K562 (cell line): ENCODE data around the gene TBC1D26. TPM values are rescaled to one million over a fixed set of nuclear protein-coding genes. Genes with fewer than 3 reads are reported as not detected.

Experiments
- ATAC-seq: fragments of 200-7000 bp; cut with Tn5 transposase; 3 replicates; pipeline ENCODE4 v1.9.1; 2020; ENCODE audit warnings: moderate library complexity
- BruUV-seq: library from RNA; stranded (reverse); fragments of 400-500 nt; replicated peaks from 2 replicates; lab custom pipeline; 2021; lab: Mats Ljungman, UMichigan
- CTCF ChIA-PET: fragments of 300-600 bp; formaldehyde crosslinking; extraction: SDS; loops from one replicate; lab custom pipeline; 2021; ENCODE audit warnings: low intra/inter-chr PET ratio; lab: Yijun Ruan, JAX
- POLR2A ChIA-PET: fragments of 300-600, 350-650 bp; sonication (Branson Sonifier 250); formaldehyde crosslinking; extraction: SDS; loops from one replicate; lab custom pipeline; 2021; ENCODE audit warnings: antibody characterized with exemption, inconsistent platforms; lab: Yijun Ruan, JAX
- DNase-seq, 4 experiments: peaks; one replicate each; pipeline versions ENCODE4 v3.0.0 to v3.0.0-alpha.2; 2011 to 2018; ENCODE audit warnings: low spot score in 3 of 4, mixed read lengths in 3 of 4; ENCODE audit errors: extremely low read depth in 1 of 4
- FAIRE-seq: peaks from 2 replicates; lab custom pipeline; 2011; peaks lifted over from hg19 to GRCh38; lab: Jason Lieb, UNC
- H2AFZ ChIP-seq: 2 replicates; pipeline ENCODE4 v1.6.0; 2011; ENCODE audit warnings: low read depth, low read length, control low read depth, inconsistent platforms
- H3K27ac ChIP-seq: fragments of 200-600 bp; 3 replicates; pipeline ENCODE4 v1.8.0; 2011; ENCODE audit warnings: low read depth, mild to moderate bottlenecking, control low read depth, inconsistent platforms, low read length, moderate library complexity, mixed read lengths; ENCODE audit errors: extremely low read depth
- H3K27me3 ChIP-seq, 2 experiments: fragments of 300-600 bp in 1 of 2; 2 replicates in 1 of 2; 3 replicates in 1 of 2; pipeline versions ENCODE4 v1.6.0 to v1.8.0; 2011; ENCODE audit warnings: inconsistent platforms in 2 of 2, low read length in 2 of 2, mild to moderate bottlenecking in 1 of 2, mixed read lengths in 1 of 2, moderate library complexity in 1 of 2; ENCODE audit not compliant: control insufficient read depth in 2 of 2, insufficient read depth in 2 of 2
- H3K36me3 ChIP-seq: fragments of 300-600 bp; 3 replicates; pipeline ENCODE4 v1.8.0; 2011; ENCODE audit warnings: mild to moderate bottlenecking, low read length, inconsistent platforms; ENCODE audit not compliant: control insufficient read depth, insufficient read depth
- H3K4me1 ChIP-seq, 2 experiments: fragments of 200-600 bp in 1 of 2; replicated peaks in 1 of 2; 2 replicates in 1 of 2; 3 replicates in 1 of 2; pipeline versions ENCODE4 v1.5.1 to v1.8.0; 2011; ENCODE audit warnings: inconsistent platforms in 2 of 2, low read length in 2 of 2, mild to moderate bottlenecking in 1 of 2, mixed read lengths in 1 of 2, moderate library complexity in 1 of 2; ENCODE audit not compliant: control insufficient read depth in 2 of 2, insufficient read depth in 2 of 2
- H3K4me2 ChIP-seq: 2 replicates; pipeline ENCODE4 v1.6.1; 2011; ENCODE audit warnings: low read length, control low read depth, inconsistent platforms, mixed read lengths; ENCODE audit not compliant: insufficient read depth
- H3K4me3 ChIP-seq: fragments of 200-600 bp; sonication (generic), shearing (Covaris generic); 2 replicates; pipeline ENCODE4 v1.5.1; 2016; ENCODE audit warnings: control low read depth, inconsistent platforms
- H3K79me2 ChIP-seq: fragments of 200-600 bp; 3 replicates; pipeline ENCODE4 v1.8.0; 2011; ENCODE audit warnings: low read length, inconsistent platforms; ENCODE audit not compliant: control insufficient read depth, insufficient read depth
- H3K9ac ChIP-seq, 2 experiments: 2 replicates each; pipeline versions ENCODE4 v1.6.0 to v1.6.1; 2011; ENCODE audit warnings: low read depth in 2 of 2, low read length in 2 of 2, control low read depth in 1 of 2, inconsistent platforms in 1 of 2, mild to moderate bottlenecking in 1 of 2, mixed read lengths in 1 of 2; ENCODE audit not compliant: insufficient read depth in 1 of 2
- H3K9me1 ChIP-seq: one replicate; pipeline ENCODE4 v1.6.0; 2011; ENCODE audit warnings: inconsistent platforms, mild to moderate bottlenecking, low read length, moderate library complexity; ENCODE audit not compliant: control insufficient read depth, insufficient read depth
- H3K9me3 ChIP-seq: replicated peaks from 2 replicates; pipeline ENCODE4 v1.5.1; 2011; ENCODE audit warnings: low read depth, low read length, inconsistent platforms; ENCODE audit not compliant: control insufficient read depth, insufficient read depth
- H4K20me1 ChIP-seq: replicated peaks from 2 replicates; pipeline ENCODE4 v1.6.1; 2011; ENCODE audit warnings: low read length, inconsistent platforms, mixed read lengths; ENCODE audit not compliant: control insufficient read depth, insufficient read depth
- ELF4 ChIP-seq: fragments of 450-650 bp; formaldehyde crosslinking; IDR thresholded peaks from 2 replicates; pipeline ENCODE4 v1.4.0; 2022; ENCODE audit warnings: missing genetic modification characterization
- GTF2E2 ChIP-seq: fragments of 200-800 bp; sonication (Bioruptor generic); IDR thresholded peaks from 2 replicates; pipeline ENCODE4 v1.6.1; 2016; ENCODE audit warnings: missing genetic modification characterization, missing compliant biosample characterization
- GTF2F1 ChIP-seq: IDR thresholded peaks from 2 replicates; pipeline ENCODE4 v1.6.1; 2011; ENCODE audit warnings: low read depth, low read length, improper control_type of control experiment
- MEF2D ChIP-seq: conservative IDR thresholded peaks from 2 replicates; pipeline ENCODE4 v1.6.1; 2016; ENCODE audit warnings: low read depth, missing genetic modification characterization, missing compliant biosample characterization
- NONO ChIP-seq, 2 experiments: fragments of 200-400 bp in 1 of 2; fragments of 450-650 bp in 1 of 2; formaldehyde crosslinking in 1 of 2; IDR thresholded peaks; 2 replicates each; pipeline ENCODE4 v1.6.1; 2017; ENCODE audit warnings: low read depth in 2 of 2, mild to moderate bottlenecking in 2 of 2, moderate library complexity in 2 of 2, low read length in 1 of 2
- ZBTB2 ChIP-seq: fragments of 450-650 bp; IDR thresholded peaks from 2 replicates; pipeline ENCODE4 v1.6.1; 2016; ENCODE audit warnings: antibody characterized with exemption
- ZNF408 ChIP-seq: fragments of 250-450 bp; sonication (Bioruptor Pico); IDR thresholded peaks from 2 replicates; pipeline ENCODE4 v1.4.0; 2020; ENCODE audit warnings: low read depth, mild to moderate bottlenecking, moderate library complexity
- WGBS: fragments of 100-300 bp; shearing (Covaris generic); methylation state at CpG from one replicate; pipeline ENCODE4 v1.1.6; 2016; ENCODE audit warnings: low coverage, mixed read lengths; ENCODE audit not compliant: insufficient coverage; ENCODE audit errors: missing lambda C conversion rate; 5-methylcytosine and 5-hydroxymethylcytosine counted together
- in situ Hi-C: fragments of 300-500 bp; cut with MboI; formaldehyde crosslinking; loops from 4 replicates; pipeline ENCODE4 v1.15.0; 2018; ENCODE audit warnings: inconsistent platforms, mixed read lengths
- intact Hi-C: fragments of 100-400 bp; cut with micrococcal nuclease; formaldehyde crosslinking; loops from 2 replicates; pipeline ENCODE4 v1.14.2; 2022
- polyA plus RNA-seq, 8 experiments: library from polyadenylated mRNA; depleted of rRNA in 4 of 8; stranded (reverse) in 5 of 8; unstranded in 3 of 8; fragments of >200 nt; fragmentation: Nextera tagmentation in 2 of 8; fragmentation: Illumina TruSeq in 1 of 8; extraction: Ambion mirVana in 2 of 8; extraction: Trizol in 1 of 8; gene quantifications; 2 replicates each; pipeline versions ENCODE4 v1.2.1 to v1.2.3, GENCODE V29; 2011 to 2014; ENCODE audit warnings: inconsistent platforms in 1 of 8, missing spikeins in 1 of 8
- total RNA-seq, 7 experiments: library from RNA; depleted of rRNA in 6 of 7; stranded (reverse); fragments of >200 nt in 6 of 7; fragmentation: Illumina TruSeq in 2 of 7; extraction: Trizol in 2 of 7; gene quantifications; 2 replicates each; pipeline versions ENCODE4 v1.2.1 to v1.2.3, GENCODE V29; 2011 to 2021; ENCODE audit warnings: low replicate concordance in 1 of 7

Gene TBC1D26
- total and polyA plus RNA-seq, 9 of the 15 experiments (the other 6 are each of a cell fraction or from before 2014, with no cell fraction given), result 0.08 TPM; not detected in 8

GRCh38 chr17:15782866-15783265, 50.8 kb downstream of the TBC1D26 start:
- peak overlapping the region in 1 of 2 experiments; percentile 35; a peak in 1 of 4 replicates for H3K9ac ChIP-seq
- no peaks in the 10 kb centered on the region for H3K9me3 ChIP-seq
- no peaks in the 10 kb centered on the region for H4K20me1 ChIP-seq
- no TSS peak for BruUV-seq
- H3K4me3 ChIP-seq, result no peak overlapping the region
- H3K79me2 ChIP-seq, result no peaks in the 10 kb centered on the region
- intact Hi-C loops (no loop called here), in situ Hi-C loops (no loop called here)
- H3K4me1 ChIP-seq, result no peaks in the 10 kb centered on the region
- no peak overlapping the region for H3K4me2 ChIP-seq
- no peak overlapping the region for H2AFZ ChIP-seq
- ChIA-PET POLR2A (no interaction called here), CTCF (no interaction called here)
- H3K27ac ChIP-seq, result no peak overlapping the region
- FAIRE-seq, result no peak
- 32% methylated on average over 11 of the region's 32 CpGs for WGBS
- no peak for ATAC-seq
- H3K9me1 ChIP-seq, result no peaks in the 10 kb centered on the region
- TF ChIP-seq ELF4 (CRISPR knock-in tag) (no peak), GTF2F1 (no peak), MEF2D (tag) (no peak), NONO (IDR thresholded peaks at IDR 0.05; ENCODE audit: low read depth in 2 of 2, low read length in 1 of 2) (no peak), ZNF408 (no peak), GTF2E2 (tag) (no peak), ZBTB2 (no peak)
- TF ChIP-seq, all 486 proteins: peak for 0
- no peak for DNase-seq
- no peaks in the 10 kb centered on the region for H3K27me3 ChIP-seq
- H3K36me3 ChIP-seq, result no peaks in the 10 kb centered on the region
